Ovary (tissue), 9 donors: ENCODE measurements around the gene RAPH1. TPM values are rescaled to one million over a fixed set of nuclear protein-coding genes. Genes with fewer than 3 reads are reported as not detected.

ENCODE experiments used
- DNase-seq, 5 donors: peaks; one replicate each; pipeline ENCODE4 v3.0.0-alpha.2; 2019 to 2020
- H3K27ac ChIP-seq, 2 donors: fragments of 200-600 bp; one replicate each; pipeline versions ENCODE4 v1.5.1 to v1.8.0; 2019 to 2022
- H3K27me3 ChIP-seq: fragments of 200-600 bp; one replicate; pipeline ENCODE4 v1.8.0; 2022
- H3K36me3 ChIP-seq: fragments of 200-600 bp; sonication (generic); one replicate; pipeline ENCODE4 v1.5.1; 2019
- H3K4me1 ChIP-seq: one replicate; pipeline ENCODE4 v1.8.1; 2013; ENCODE audit warnings: mild to moderate bottlenecking, moderate library complexity; ENCODE audit not compliant: insufficient read depth
- H3K4me3 ChIP-seq: fragments of 200-600 bp; sonication (generic); one replicate; pipeline ENCODE4 v1.5.1; 2017
- H3K9me3 ChIP-seq, 2 donors: fragments of 200-600 bp in 1 of 2; sonication (generic) in 1 of 2; one replicate each; pipeline versions ENCODE4 v1.5.1 to v1.8.1; 2013 to 2019; ENCODE audit warnings: mild to moderate bottlenecking in 1 of 2, moderate library complexity in 1 of 2
- CTCF ChIP-seq, 3 donors: fragments of 450-650 bp in 2 of 3; fragments of 200-600 bp in 1 of 3; IDR thresholded peaks; one replicate each; pipeline versions ENCODE4 v1.5.1 to v1.8.0; 2016 to 2022; ENCODE audit warnings: antibody characterized with exemption in 3 of 3, mild to moderate bottlenecking in 1 of 3
- EP300 ChIP-seq: sonication (generic); formaldehyde crosslinking; IDR thresholded peaks from one replicate; pipeline ENCODE4 v1.6.1; 2017; ENCODE audit warnings: antibody characterized with exemption
- POLR2A ChIP-seq: fragments of 450-650 bp; IDR thresholded peaks from one replicate; pipeline ENCODE4 v1.6.1; 2017; ENCODE audit warnings: antibody characterized with exemption, mild to moderate bottlenecking, moderate library complexity
- WGBS, 3 donors: extraction: QIAGEN DNeasy Blood & Tissue Kit in 1 of 3; methylation state at CpG; one replicate each; pipeline versions ENCODE4 v1.1.5 to v1.1.7; 2013 to 2017; 5-methylcytosine and 5-hydroxymethylcytosine counted together
- intact Hi-C, 4 donors: fragments of 100-400 bp; cut with DNase I; formaldehyde crosslinking; loops; one replicate each; pipeline versions ENCODE4 v1.11.0 to v1.15.1; 2022 to 2023
- polyA plus RNA-seq, 2 donors: library from polyadenylated mRNA; stranded (reverse); fragments of 200-250 nt in 1 of 2; fragments of 350-450 nt in 1 of 2; fragmentation: Illumina TruSeq in 1 of 2; extraction: RNeasy Lipid Tissue Mini Kit (QIAGEN cat#74804) in 1 of 2; gene quantifications; one replicate each; pipeline ENCODE4 v1.2.3, GENCODE V29; 2013 to 2014
- total RNA-seq, 7 donors: library from RNA; depleted of rRNA in 2 of 7; stranded (reverse); fragments of >200 nt in 2 of 7; fragmentation: NEBNext Ultra II Directional in 3 of 7; extraction: Animal tissue kit (Norgen Biotek cat#: 25700) in 3 of 7; gene quantifications; one replicate each; pipeline versions ENCODE4 v1.1.0 to v1.2.4, GENCODE V29; 2016 to 2023
- donor health status: DM: no; HTN: no; CAD: no; lungs with moderate emphysema.
- donor health status: DM: no; HTN: no; CAD: no.
- donor health status: Bipolar disorder and iron deficiency.
- donor health status: DM: yes; HTN: yes; CAD: no.
- donor health status: DM: no; HTN: no; CAD: no.
- donor health status: DM: yes; HTN: yes; CAD: no.

The RAPH1 gene
- total and polyA plus RNA-seq, 9 donors = 2.7 to 23.5 (median 10.5) TPM

DNA sequence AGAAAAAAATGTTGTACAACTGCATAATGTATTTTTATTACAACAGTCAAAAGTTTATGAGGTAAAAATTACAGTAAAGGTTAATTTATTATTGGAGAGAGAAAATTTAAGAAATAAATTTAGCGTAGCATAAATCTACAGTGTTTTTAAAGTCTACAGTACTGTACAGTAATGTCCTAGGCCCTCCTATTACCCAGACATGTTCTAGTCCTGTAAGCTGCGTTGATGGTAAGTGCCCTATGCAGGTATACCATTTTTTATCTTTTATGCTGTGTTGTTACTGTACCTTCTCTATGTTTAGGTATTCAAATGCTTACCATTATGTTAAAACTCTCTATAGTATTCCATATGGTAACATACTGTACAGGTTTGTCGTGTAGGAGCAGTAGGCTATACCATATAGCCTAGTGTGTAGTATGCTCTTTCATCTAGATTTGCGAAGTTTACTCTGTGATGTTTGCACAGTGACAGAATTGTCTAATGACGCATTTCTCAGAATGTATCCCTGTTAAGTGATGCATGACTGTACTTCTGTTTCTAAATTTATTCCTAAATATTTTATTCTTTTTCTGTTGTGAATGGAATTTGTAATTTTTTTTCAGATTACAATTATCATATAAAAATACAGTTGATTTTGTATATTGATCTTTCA is 182.4 kb downstream of the RAPH1 start:
- 95 to 98% (median 96%) methylated on average over 5 of the region's 5 CpGs for WGBS, 3 donors
- Histone ChIP-seq H3K27me3 (no peaks in the 10 kb centered on the region), H3K36me3 (no peaks in the 10 kb centered on the region), H3K4me3 (no peak overlapping the region), H3K9me3 (no peaks in the 10 kb centered on the region), H3K27ac (no peak overlapping the region), H3K4me1 (peaks cover 1% of the 10 kb centered on the region)
- no peak for DNase-seq
- intact Hi-C loops = no loop called here
- no peak for TF ChIP-seq POLR2A
- TF ChIP-seq EP300 = no peak

DNA sequence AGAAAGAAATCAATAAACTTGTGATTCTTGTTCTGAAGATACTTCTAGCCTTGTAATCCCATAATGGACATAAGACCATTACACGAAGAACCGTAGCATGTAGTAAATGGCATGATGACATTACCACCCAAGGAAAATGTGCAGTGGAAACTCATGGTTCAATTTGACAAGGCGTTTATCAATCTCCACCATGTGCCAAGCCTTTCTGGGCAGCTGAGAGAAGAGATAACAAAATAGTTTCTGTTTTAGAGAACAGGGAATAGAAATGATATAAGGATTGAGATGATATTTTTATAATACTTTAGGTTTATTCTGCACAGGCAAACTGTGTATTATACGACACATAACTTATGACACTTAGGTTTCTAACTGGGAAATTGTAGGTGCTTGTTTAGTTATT is 187.7 kb downstream of the RAPH1 start:
- DNase-seq = no peak
- Histone ChIP-seq H3K4me1 (peaks cover 1% of the 10 kb centered on the region), H3K27me3 (no peaks in the 10 kb centered on the region), H3K9me3 (no peaks in the 10 kb centered on the region), H3K27ac (no peak overlapping the region), H3K4me3 (no peak overlapping the region), H3K36me3 (no peaks in the 10 kb centered on the region)
- WGBS, 3 donors = 88 to 91% (median 91%) methylated on average over 4 of the region's 4 CpGs
- intact Hi-C loops = no loop called here
- TF ChIP-seq CTCF (IDR thresholded peaks at IDR 0.05) (no peak), POLR2A (no peak), EP300 (no peak)

- H3K27me3 ChIP-seq = no peaks in the 10 kb centered on the region
- DNase-seq = no peak
- intact Hi-C loops = no loop called here
- H3K36me3 ChIP-seq = no peaks in the 10 kb centered on the region
- TF ChIP-seq CTCF (IDR thresholded peaks at IDR 0.05) (no peak), EP300 (no peak), POLR2A (no peak)
- H3K4me3 ChIP-seq = no peak overlapping the region
- 77 to 84% (median 79%) methylated on average over 1 of the region's 1 CpG for WGBS, 3 donors
- H3K9me3 ChIP-seq = no peaks in the 10 kb centered on the region
- H3K4me1 ChIP-seq = no peaks in the 10 kb centered on the region
- H3K27ac ChIP-seq = no peak overlapping the region
Measured at GRCh38 chr2:203346612-203347011, 188.5 kb downstream of the RAPH1 start.

DNA sequence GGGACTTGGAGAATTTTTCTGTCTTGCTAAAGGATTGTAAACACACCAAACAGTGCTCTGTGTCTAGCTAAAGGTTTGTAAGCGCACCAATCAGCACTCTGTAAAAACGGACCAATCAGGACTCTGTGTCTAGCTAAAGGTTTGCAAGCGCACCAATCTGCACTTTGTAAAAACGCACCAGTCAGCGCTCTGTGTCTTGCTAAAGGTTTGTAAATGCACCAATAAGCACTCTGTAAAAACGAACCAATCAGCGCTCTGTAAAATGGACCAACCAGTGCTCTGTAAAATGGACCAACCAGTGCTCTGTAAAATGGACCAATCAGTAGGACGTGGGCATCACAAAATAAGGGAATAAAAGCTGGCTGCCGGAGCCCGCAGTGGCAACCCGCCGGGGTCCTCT is 190.4 kb downstream of the RAPH1 start:
- intact Hi-C loops = no loop called here
- 96 to 97% (median 97%) methylated on average over 12 of the region's 12 CpGs for WGBS, 3 donors
- Histone ChIP-seq H3K4me3 (no peak overlapping the region), H3K9me3 (no peaks in the 10 kb centered on the region), H3K27ac (no peak overlapping the region), H3K4me1 (peaks cover 4% of the 10 kb centered on the region), H3K27me3 (no peaks in the 10 kb centered on the region), H3K36me3 (no peaks in the 10 kb centered on the region)
- no peak for DNase-seq
- TF ChIP-seq EP300 = no peak
- no peak for TF ChIP-seq POLR2A
- no peak for TF ChIP-seq CTCF (IDR thresholded peaks at IDR 0.05)

Other genes starting within 250 kb of the RAPH1 start
- gene ABI2, start 206.9 kb downstream of the RAPH1 start, total RNA-seq = 10 to 100 TPM; 37.4 to 91.6 (median 71.1) TPM
- 10 to 100 TPM; 25.0 to 59.7 TPM for gene ABI2, start 206.9 kb downstream of the RAPH1 start, polyA plus RNA-seq
- 1 to 10 TPM in 5 of 7 donors, under 1 TPM in 2; 0.46 to 2.9 (median 1.2) TPM for gene CD28, start 171.3 kb upstream of the RAPH1 start, total RNA-seq
- 1 to 10 TPM in 1 of 2 donors, under 1 TPM in 1; 0.18 to 4.3 TPM for gene CD28, start 171.3 kb upstream of the RAPH1 start, polyA plus RNA-seq